GM06990 (cell line): Measurements from ENCODE around the gene ACTR1A.
A peak's percentile ranks its signal among the peaks of the same experiment; 100 is the strongest.
"Not testable (repeated sequence)": the region's sequence is repeated elsewhere in the genome, so short reads cannot be mapped to it uniquely, and the experiment has no call there.

Experiments used
- DNase-seq: peaks from one replicate; pipeline ENCODE4 v3.0.0-alpha.2; 2011; ENCODE audit not compliant: insufficient read length; ENCODE audit errors: extremely low read depth
- H3K27me3 ChIP-seq: replicated peaks from 2 replicates; pipeline ENCODE4 v1.6.0; 2011; ENCODE audit warnings: low read length; ENCODE audit not compliant: control insufficient read depth, insufficient read depth
- H3K36me3 ChIP-seq: 2 replicates; pipeline ENCODE4 v1.5.1; 2011; ENCODE audit warnings: low read length; ENCODE audit not compliant: control insufficient read depth, insufficient read depth
- H3K4me3 ChIP-seq: replicated peaks from 2 replicates; pipeline ENCODE4 v1.5.1; 2011; ENCODE audit warnings: low read depth, mild to moderate bottlenecking, control low read depth, low read length
- CTCF ChIP-seq: IDR thresholded peaks from 2 replicates; pipeline ENCODE4 v1.5.1; 2011; ENCODE audit warnings: low read length, control low read depth, mild to moderate bottlenecking, inconsistent platforms; ENCODE audit not compliant: insufficient read depth, poor library complexity, severe bottlenecking

Gene ACTR1A

DNA sequence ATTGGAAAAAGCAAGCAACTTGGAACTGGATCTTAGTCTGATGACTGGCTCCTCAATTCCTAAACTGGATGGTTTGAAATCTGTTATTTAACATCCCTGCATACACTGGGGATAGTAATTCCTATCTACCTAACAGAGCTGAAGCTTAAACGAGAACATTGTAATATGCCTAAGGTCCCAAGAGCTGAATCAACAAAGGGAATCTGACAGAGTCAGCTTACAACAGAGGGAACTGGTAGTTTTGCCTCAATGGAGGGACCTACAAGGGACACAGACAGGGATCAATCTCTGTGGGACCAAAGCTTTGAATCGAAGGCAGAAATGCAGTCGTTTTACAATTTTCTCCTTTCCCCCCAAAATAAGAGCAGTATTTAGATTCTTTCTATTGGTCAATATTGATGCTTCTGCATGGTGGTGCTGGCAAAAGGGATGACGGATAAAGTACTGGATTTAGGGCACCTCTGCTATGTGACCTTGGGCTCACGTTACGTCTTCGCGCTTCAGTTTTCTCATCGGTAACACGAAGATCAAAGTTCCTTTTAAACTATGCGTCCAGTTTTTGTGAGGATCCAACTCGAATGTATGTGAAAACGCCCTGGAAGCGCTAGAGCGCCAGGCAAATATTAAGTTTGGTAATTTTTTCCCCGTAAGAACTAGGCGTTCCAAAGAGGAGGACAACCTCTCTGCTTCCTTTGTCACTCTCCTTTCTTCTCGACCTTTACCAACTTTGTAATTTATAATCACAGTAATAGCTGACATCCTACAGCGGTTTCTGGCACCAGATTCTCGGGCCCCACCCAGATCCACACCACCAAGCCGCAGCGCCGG is 1.1 kb downstream of the ACTR1A start:
- no peak for TF ChIP-seq CTCF
- peak overlapping the region; percentile 71 for H3K4me3 ChIP-seq
- H3K27me3 ChIP-seq: no peaks in the 10 kb centered on the region
- DNase-seq: no peak
- no peaks in the 10 kb centered on the region for H3K36me3 ChIP-seq

DNA sequence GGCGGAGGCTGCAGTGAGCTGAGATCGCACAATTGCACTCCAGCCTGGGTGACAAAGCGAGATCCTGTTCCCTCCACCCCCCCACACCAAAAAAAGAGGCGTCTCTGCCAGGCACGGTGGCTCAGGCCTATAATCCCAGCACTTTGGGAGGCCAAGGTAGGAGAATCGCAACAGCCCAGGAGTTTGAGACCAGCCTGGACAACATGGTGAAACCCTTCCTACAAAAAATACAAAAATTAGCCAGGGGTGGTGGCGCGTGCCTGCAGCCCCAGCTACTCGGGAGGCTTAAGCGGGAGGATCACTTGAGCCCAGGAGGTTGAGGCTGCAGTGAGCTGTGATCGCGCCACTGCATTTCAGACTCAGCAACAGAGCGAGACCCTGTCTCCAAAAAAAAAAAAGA is 1.8 kb downstream of the ACTR1A start:
- not testable (repeated sequence) for H3K36me3 ChIP-seq, H3K4me3 ChIP-seq, DNase-seq, H3K27me3 ChIP-seq

DNA sequence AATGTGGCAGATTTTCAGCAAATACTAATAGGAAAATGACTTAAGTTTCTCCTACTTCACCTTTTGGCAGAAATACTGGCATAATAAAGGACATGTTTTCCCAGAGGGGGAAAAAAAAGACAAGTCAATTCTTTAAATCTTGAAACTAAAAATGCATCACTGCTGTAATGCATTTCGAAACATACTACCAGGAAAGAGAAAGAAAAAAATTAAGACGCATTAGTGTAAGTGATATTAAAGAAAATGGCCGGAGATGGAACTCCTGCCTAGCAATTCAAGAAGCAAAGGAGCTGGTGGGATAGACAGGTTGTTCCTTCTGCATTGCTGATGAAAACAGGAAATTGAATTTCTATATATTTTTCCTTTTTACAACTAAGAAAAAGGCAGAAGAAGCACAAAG is 3.2 kb downstream of the ACTR1A start:
- H3K27me3 ChIP-seq: no peaks in the 10 kb centered on the region
- no peaks in the 10 kb centered on the region; the same call in 1 of the 2 replicates for H3K36me3 ChIP-seq
- TF ChIP-seq CTCF: no peak
- no peak overlapping the region for H3K4me3 ChIP-seq
- no peak for DNase-seq

DNA sequence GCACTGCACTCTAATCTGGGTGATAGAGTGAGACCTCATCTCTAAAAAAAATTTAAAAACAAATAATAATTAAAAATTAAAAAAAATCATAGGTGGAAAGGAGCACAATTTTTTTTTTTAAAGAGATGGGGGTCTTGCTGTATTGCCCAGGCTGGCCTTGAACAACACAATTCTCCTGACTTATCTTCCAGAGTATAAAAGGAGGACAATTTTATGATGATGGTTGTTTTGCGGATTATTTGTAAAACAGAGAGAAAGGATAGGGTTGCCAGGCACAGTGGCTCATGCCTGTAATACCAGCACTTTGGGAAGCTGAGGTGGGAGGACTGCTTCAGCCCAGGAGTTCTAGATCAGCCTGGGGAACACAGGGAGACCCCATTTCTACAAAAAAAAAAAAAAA is 5.0 kb downstream of the ACTR1A start:
- TF ChIP-seq CTCF: no peak
- no peaks in the 10 kb centered on the region for H3K27me3 ChIP-seq
- DNase-seq: no peak
- H3K4me3 ChIP-seq: no peak overlapping the region
- H3K36me3 ChIP-seq: peaks cover 2% of the 10 kb centered on the region

- Histone ChIP-seq H3K27me3 (no peaks in the 10 kb centered on the region), H3K4me3 (no peak overlapping the region), H3K36me3 (peaks cover 8% of the 10 kb centered on the region)
- DNase-seq: no peak
- TF ChIP-seq CTCF: no peak
These were observed 8.7 kb downstream of the ACTR1A start for GRCh38 chr10:102493771-102494170.

- no peak for DNase-seq
- no peak for TF ChIP-seq CTCF
- no peaks in the 10 kb centered on the region for H3K27me3 ChIP-seq
- peaks cover 14% of the 10 kb centered on the region for H3K36me3 ChIP-seq
- H3K4me3 ChIP-seq: no peak overlapping the region
These were observed 9.5 kb downstream of the ACTR1A start for GRCh38 chr10:102492983-102493382.
